Smooth muscle cell (in vitro differentiated cells): Measurements from ENCODE around the gene KRT3. TPM values are rescaled to one million over a fixed set of nuclear protein-coding genes. Genes with fewer than 3 reads are reported as not detected.

Source experiments
- DNase-seq: peaks from one replicate; lab custom pipeline; 2025; ENCODE audit not compliant: unreplicated experiment; lab: John Stamatoyannopoulos, UW
- H2AFZ ChIP-seq: fragments of 200-600 bp; sonication (generic); 2 replicates; pipeline ENCODE4 v1.6.0; 2016; ENCODE audit warnings: antibody characterized with exemption, low read depth, mild to moderate bottlenecking
- H3F3A ChIP-seq: fragments of 200-600 bp; sonication (generic); 2 replicates; pipeline ENCODE4 v1.6.0; 2017; ENCODE audit warnings: antibody characterized with exemption, low read depth
- H3K27ac ChIP-seq: fragments of 200-600 bp; sonication (generic); 2 replicates; pipeline ENCODE4 v1.5.1; 2016; ENCODE audit warnings: low read depth, mild to moderate bottlenecking
- H3K27me3 ChIP-seq: fragments of 200-600 bp; sonication (generic); 2 replicates; pipeline ENCODE4 v1.6.1; 2016; ENCODE audit warnings: low read depth, mild to moderate bottlenecking
- H3K36me3 ChIP-seq: fragments of 200-600 bp; sonication (generic); 2 replicates; pipeline ENCODE4 v1.5.1; 2016; ENCODE audit warnings: low read depth
- H3K4me1 ChIP-seq: fragments of 200-600 bp; sonication (generic); 2 replicates; pipeline ENCODE4 v1.5.1; 2016; ENCODE audit warnings: low read depth
- H3K4me2 ChIP-seq: fragments of 200-600 bp; sonication (generic); 2 replicates; pipeline ENCODE4 v1.6.0; 2016; ENCODE audit warnings: mild to moderate bottlenecking
- H3K4me3 ChIP-seq: fragments of 200-600 bp; sonication (generic); 2 replicates; pipeline ENCODE4 v1.5.1; 2016; ENCODE audit warnings: mild to moderate bottlenecking
- H3K79me2 ChIP-seq: fragments of 200-600 bp; sonication (generic); 2 replicates; pipeline ENCODE4 v1.6.0; 2016; ENCODE audit warnings: low read depth, mild to moderate bottlenecking
- H3K9ac ChIP-seq: fragments of 200-600 bp; sonication (generic); 2 replicates; pipeline ENCODE4 v1.6.0; 2016; ENCODE audit warnings: low read depth
- H3K9me3 ChIP-seq: fragments of 200-600 bp; sonication (generic); replicated peaks from 2 replicates; pipeline ENCODE4 v1.5.1; 2016; ENCODE audit warnings: low read depth
- H4K20me1 ChIP-seq: fragments of 200-600 bp; sonication (generic); 2 replicates; pipeline ENCODE4 v1.6.0; 2016; ENCODE audit warnings: low read depth
- WGBS: methylation state at CpG from one replicate; pipeline ENCODE4 v1.1.7; 2016; ENCODE audit warnings: low lambda C conversion rate; 5-methylcytosine and 5-hydroxymethylcytosine counted together
- polyA plus RNA-seq: library from polyadenylated mRNA; unstranded; fragments of >200 nt; fragmentation: Nextera tagmentation; extraction: Ambion mirVana; gene quantifications from 2 replicates; pipeline ENCODE4 v1.2.1, GENCODE V29; 2016
- total RNA-seq: library from RNA; depleted of rRNA; stranded (reverse); fragments of >200 nt; gene quantifications from 2 replicates; pipeline ENCODE4 v1.2.3, GENCODE V29; 2014
- TF ChIP-seq, protein P1 (sequence below): fragments of 200-600 bp; sonication (generic); IDR thresholded peaks from 2 replicates; pipeline ENCODE4 v1.5.1; 2017; ENCODE audit warnings: borderline replicate concordance, mild to moderate bottlenecking, antibody characterized with exemption; ENCODE audit not compliant: insufficient read depth, poor library complexity, severe bottlenecking

The KRT3 gene
- total and polyA plus RNA-seq, 2 experiments from 2014 or later: not detected

DNA sequence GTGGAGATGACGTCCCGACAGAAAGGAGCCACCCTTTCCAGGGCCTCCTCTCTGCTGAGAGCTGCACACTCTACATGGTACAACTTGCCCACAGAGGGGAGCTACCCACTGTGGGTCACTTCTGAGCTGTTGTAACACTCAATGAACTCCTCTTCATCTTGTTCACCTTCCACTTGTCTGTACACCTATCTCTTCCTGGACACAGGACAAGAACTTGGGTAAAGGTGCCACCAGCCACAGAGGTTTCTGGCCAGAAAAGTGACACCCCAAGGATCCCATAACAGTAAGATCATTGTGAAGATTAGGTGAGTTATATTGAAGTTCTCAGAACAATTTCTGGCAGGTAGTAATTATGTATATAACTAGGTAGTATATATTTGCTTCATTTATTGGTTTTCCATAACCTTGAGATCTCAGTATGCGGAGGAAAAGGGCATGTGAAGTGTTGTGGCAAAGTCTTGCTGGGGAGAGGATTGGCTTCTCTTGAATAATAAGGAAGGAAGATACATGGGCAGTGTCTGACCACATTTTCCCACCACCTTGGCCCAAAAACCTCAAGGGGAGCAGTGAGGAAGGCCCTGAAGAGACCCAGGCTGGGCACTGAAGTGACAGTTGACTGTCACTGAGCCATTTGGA lies 53.0 kb downstream of the KRT3 start:
- Histone ChIP-seq H2AFZ (no peak overlapping the region), H3K4me1 (no peaks in the 10 kb centered on the region)
- WGBS: 83% methylated on average over 3 of the region's 3 CpGs

GRCh38 chr12:52742196-52742580 lies 53.7 kb downstream of the KRT3 start:
- H4K20me1 ChIP-seq: no peaks in the 10 kb centered on the region
- TF ChIP-seq, protein P1, sequence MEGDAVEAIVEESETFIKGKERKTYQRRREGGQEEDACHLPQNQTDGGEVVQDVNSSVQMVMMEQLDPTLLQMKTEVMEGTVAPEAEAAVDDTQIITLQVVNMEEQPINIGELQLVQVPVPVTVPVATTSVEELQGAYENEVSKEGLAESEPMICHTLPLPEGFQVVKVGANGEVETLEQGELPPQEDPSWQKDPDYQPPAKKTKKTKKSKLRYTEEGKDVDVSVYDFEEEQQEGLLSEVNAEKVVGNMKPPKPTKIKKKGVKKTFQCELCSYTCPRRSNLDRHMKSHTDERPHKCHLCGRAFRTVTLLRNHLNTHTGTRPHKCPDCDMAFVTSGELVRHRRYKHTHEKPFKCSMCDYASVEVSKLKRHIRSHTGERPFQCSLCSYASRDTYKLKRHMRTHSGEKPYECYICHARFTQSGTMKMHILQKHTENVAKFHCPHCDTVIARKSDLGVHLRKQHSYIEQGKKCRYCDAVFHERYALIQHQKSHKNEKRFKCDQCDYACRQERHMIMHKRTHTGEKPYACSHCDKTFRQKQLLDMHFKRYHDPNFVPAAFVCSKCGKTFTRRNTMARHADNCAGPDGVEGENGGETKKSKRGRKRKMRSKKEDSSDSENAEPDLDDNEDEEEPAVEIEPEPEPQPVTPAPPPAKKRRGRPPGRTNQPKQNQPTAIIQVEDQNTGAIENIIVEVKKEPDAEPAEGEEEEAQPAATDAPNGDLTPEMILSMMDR: no peak
- H3K36me3 ChIP-seq: no peaks in the 10 kb centered on the region
- H3K9ac ChIP-seq: no peak overlapping the region
- no peaks in the 10 kb centered on the region for H3K4me1 ChIP-seq
- peaks cover 25% of the 10 kb centered on the region for H3K27me3 ChIP-seq
- no peak overlapping the region for H3K27ac ChIP-seq
- H3K4me2 ChIP-seq: no peak overlapping the region
- 74% methylated on average over 7 of the region's 7 CpGs for WGBS
- no peaks in the 10 kb centered on the region for H3K79me2 ChIP-seq
- H3K9me3 ChIP-seq: no peaks in the 10 kb centered on the region
- no peaks in the 10 kb centered on the region for H3F3A ChIP-seq
- no peak for DNase-seq
- H3K4me3 ChIP-seq: no peak overlapping the region
- no peak overlapping the region for H2AFZ ChIP-seq

More for the DNA sequence above, 53.0 kb downstream of the KRT3 start:
- Histone ChIP-seq H3K9ac (no peak overlapping the region), H3K36me3 (no peaks in the 10 kb centered on the region), H3K27ac (no peak overlapping the region), H3K4me3 (no peak overlapping the region), H4K20me1 (no peaks in the 10 kb centered on the region), H3K9me3 (no peaks in the 10 kb centered on the region), H3F3A (no peaks in the 10 kb centered on the region), H3K27me3 (peaks cover 29% of the 10 kb centered on the region), H3K4me2 (no peak overlapping the region), H3K79me2 (no peaks in the 10 kb centered on the region)
- TF ChIP-seq, protein P1: no peak
- no peak for DNase-seq

DNA sequence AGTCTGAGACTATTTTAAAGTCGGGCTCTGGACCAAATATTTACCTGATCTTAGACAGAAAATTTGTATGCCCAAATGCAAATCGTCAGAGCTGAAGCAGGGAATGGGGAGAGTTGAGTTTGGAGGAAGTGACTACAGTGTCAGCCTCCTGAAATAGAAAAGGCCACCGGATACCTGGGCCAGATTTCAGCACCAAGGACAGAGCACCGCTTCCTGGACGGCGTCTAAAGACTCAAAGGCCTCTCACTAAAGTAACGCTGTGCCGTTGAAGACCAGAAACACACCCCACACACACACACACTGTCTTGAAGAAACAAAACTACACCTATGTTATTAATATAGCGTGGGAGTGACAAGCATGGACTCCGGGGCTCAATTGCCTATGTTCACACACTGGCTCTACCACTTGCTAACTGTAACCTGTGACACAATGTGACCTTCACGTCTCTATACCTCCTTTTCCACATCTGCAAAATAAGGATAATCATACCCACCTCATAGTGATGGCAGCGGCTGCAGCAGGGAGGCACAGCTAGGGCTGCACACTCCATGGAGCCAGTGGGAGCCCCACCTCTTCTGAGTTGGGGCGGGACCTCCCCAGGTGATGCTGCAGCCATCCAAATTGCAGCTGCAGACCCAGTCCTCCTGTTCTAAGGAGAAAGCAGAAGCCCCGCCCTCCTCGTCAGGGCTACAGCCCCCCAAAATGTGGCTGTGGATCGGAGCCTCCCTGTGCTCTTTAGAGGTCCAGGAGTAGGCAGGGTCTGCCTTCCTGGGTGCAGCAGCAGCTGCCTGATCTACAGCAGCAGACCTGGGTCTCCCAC lies 54.3 kb downstream of the KRT3 start:
- Histone ChIP-seq H2AFZ (no peak overlapping the region), H3K4me1 (no peaks in the 10 kb centered on the region), H3K9me3 (no peaks in the 10 kb centered on the region), H3F3A (no peaks in the 10 kb centered on the region), H3K79me2 (no peaks in the 10 kb centered on the region), H3K27ac (no peak overlapping the region), H3K36me3 (no peaks in the 10 kb centered on the region), H3K4me2 (no peak overlapping the region), H3K4me3 (no peak overlapping the region), H3K9ac (no peak overlapping the region), H3K27me3 (peaks cover 21% of the 10 kb centered on the region), H4K20me1 (no peaks in the 10 kb centered on the region)
- DNase-seq: peak; percentile 29
- WGBS: 26% methylated on average over 16 of the region's 16 CpGs
- TF ChIP-seq, protein P1: no peak
